Caco-2 (cell line): ENCODE measurements around the gene BMERB1. TPM values are rescaled to one million over a fixed set of nuclear protein-coding genes. Genes with fewer than 3 reads are reported as not detected.

Experiments used
- BruUV-seq: library from RNA; stranded (reverse); fragments of 400-500 nt; replicated peaks from 2 replicates; lab custom pipeline; 2021; lab: Mats Ljungman, UMichigan
- CTCF ChIA-PET: fragments of 300-600 bp; sonication (Branson Sonifier 250); formaldehyde crosslinking; loops from one replicate; lab custom pipeline; 2022; ENCODE audit warnings: antibody characterized with exemption; lab: Charles Lee
- POLR2A ChIA-PET: fragments of 300-600 bp; sonication (Branson Sonifier 250); formaldehyde crosslinking; loops from one replicate; lab custom pipeline; 2022; ENCODE audit warnings: antibody characterized with exemption; lab: Charles Lee
- DNase-seq, 2 experiments: peaks; one replicate each; pipeline versions ENCODE4 v3.0.0 to v3.0.0-alpha.2; 2020 to 2022
- H3K27me3 ChIP-seq: replicated peaks from 2 replicates; pipeline ENCODE4 v1.6.0; 2011; ENCODE audit warnings: low read length; ENCODE audit not compliant: control insufficient read depth, insufficient read depth
- H3K36me3 ChIP-seq: 2 replicates; pipeline ENCODE4 v1.5.1; 2011; ENCODE audit warnings: low read length; ENCODE audit not compliant: control insufficient read depth, insufficient read depth
- H3K4me1 ChIP-seq: fragments of 250-450 bp; sonication (Bioruptor Pico); 2 replicates; pipeline ENCODE4 v1.5.1; 2020; ENCODE audit warnings: mild to moderate bottlenecking
- H3K4me3 ChIP-seq: 2 replicates; pipeline ENCODE4 v1.5.1; 2011; ENCODE audit warnings: low read depth, mild to moderate bottlenecking, control low read depth, low read length
- H3K9me3 ChIP-seq: fragments of 250-450 bp; sonication (Bioruptor Pico); 2 replicates; pipeline ENCODE4 v1.5.1; 2020; ENCODE audit warnings: mild to moderate bottlenecking, moderate library complexity
- H3K27ac Mint-ChIP-seq: one replicate; pipeline ENCODE4 v1.8.0; 2022; ENCODE audit warnings: mixed read lengths; ENCODE audit not compliant: unreplicated experiment
- H3K27me3 Mint-ChIP-seq: one replicate; pipeline ENCODE4 v1.8.0; 2022; ENCODE audit warnings: mixed read lengths; ENCODE audit not compliant: insufficient read depth, unreplicated experiment
- H3K36me3 Mint-ChIP-seq: one replicate; pipeline ENCODE4 v1.8.0; 2022; ENCODE audit warnings: mild to moderate bottlenecking, mixed read lengths; ENCODE audit not compliant: insufficient read depth, unreplicated experiment
- H3K4me1 Mint-ChIP-seq: one replicate; pipeline ENCODE4 v1.8.0; 2022; ENCODE audit warnings: low read depth, mixed read lengths; ENCODE audit not compliant: unreplicated experiment
- H3K4me3 Mint-ChIP-seq: one replicate; pipeline ENCODE4 v1.8.0; 2022; ENCODE audit warnings: mild to moderate bottlenecking, moderate library complexity, mixed read lengths; ENCODE audit not compliant: unreplicated experiment
- H3K9me3 Mint-ChIP-seq: one replicate; pipeline ENCODE4 v1.8.0; 2022; ENCODE audit warnings: mixed read lengths; ENCODE audit not compliant: unreplicated experiment
- CTCF ChIP-seq, 2 experiments: fragments of 200-600 bp in 1 of 2; IDR thresholded peaks; 1 replicate in 1 of 2; 2 replicates in 1 of 2; pipeline versions ENCODE4 v1.5.1 to v1.8.0; 2011 to 2022; ENCODE audit warnings: antibody characterized with exemption in 1 of 2, control low read depth in 1 of 2, inconsistent platforms in 1 of 2, low read depth in 1 of 2, low read length in 1 of 2, mild to moderate bottlenecking in 1 of 2, moderate library complexity in 1 of 2; ENCODE audit not compliant: insufficient read depth in 1 of 2, severe bottlenecking in 1 of 2, unreplicated experiment in 1 of 2
- intact Hi-C: fragments of 100-400 bp; cut with micrococcal nuclease; formaldehyde crosslinking; loops from one replicate; pipeline ENCODE4 v1.10.0; 2022; ENCODE audit not compliant: unreplicated experiment
- total RNA-seq: library from RNA; stranded (reverse); gene quantifications from 2 replicates; pipeline ENCODE4 v1.2.3, GENCODE V29; 2022

Gene BMERB1
- total RNA-seq, 1 experiment from 2014 or later: not detected

DNA sequence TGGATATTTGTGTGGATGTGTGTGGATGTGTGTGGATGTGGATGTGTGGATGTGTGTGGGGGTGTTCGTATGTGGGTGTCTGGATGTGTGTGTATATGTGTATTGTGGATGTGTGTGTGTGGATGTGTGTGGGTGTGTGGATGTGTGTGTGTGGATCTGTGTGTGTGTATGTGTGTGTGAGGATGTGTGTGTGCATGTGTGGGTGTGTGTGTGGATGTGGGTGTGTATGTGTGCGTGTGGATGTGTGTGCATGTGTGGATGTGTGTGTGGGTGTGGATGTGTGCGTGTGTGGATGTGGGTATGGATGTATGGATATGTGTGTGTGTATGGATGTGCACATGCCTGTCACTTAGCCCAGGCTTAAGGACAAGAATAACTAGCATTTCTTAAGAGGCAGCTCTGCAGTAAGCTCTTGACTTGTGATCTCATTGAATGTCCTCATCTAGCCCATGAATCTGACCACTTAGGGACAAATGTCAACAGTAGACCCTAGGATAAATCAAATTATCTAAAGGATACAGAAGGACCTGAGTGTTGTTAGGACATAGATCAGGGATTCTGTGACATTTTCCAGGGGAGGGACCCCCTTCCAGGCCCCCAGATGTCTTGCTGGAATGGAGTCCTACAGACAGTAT lies 83.5 kb downstream of the BMERB1 start:
- no TSS peak for BruUV-seq
- CTCF ChIA-PET: interaction anchor here (0.7 kb wide), 1 partner anchor 33 kb away, joined by 6 read pairs; no protein-coding TSS in a partner anchor

GRCh38 chr16:15518381-15519351 lies 84.3 kb downstream of the BMERB1 start:
- DNase-seq: no peak
- TF ChIP-seq CTCF (IDR thresholded peaks at IDR 0.05; ENCODE audit: insufficient read depth in 1 of 2, low read depth in 1 of 2, low read length in 1 of 2, severe bottlenecking in 1 of 2, unreplicated experiment in 1 of 2): no peak
- H3K36me3 Mint-ChIP-seq: no peaks in the 10 kb centered on the region
- Histone ChIP-seq H3K9me3 (no peaks in the 10 kb centered on the region), H3K4me3 (no peak overlapping the region), H3K4me1 (no peaks in the 10 kb centered on the region), H3K27me3 (no peaks in the 10 kb centered on the region), H3K36me3 (no peaks in the 10 kb centered on the region)
- intact Hi-C loops: no loop called here
- POLR2A ChIA-PET: no interaction called here
- CTCF ChIA-PET: interaction anchor here (0.7 kb wide), 1 partner anchor 32 kb away, joined by 6 read pairs; no protein-coding TSS in a partner anchor
- no peak overlapping the region for H3K4me3 Mint-ChIP-seq
- no TSS peak for BruUV-seq
- H3K9me3 Mint-ChIP-seq: no peaks in the 10 kb centered on the region
- no peak overlapping the region for H3K27ac Mint-ChIP-seq
- no peaks in the 10 kb centered on the region for H3K4me1 Mint-ChIP-seq
- H3K27me3 Mint-ChIP-seq: no peaks in the 10 kb centered on the region

More for the DNA sequence above, 83.5 kb downstream of the BMERB1 start:
- H3K9me3 Mint-ChIP-seq: no peaks in the 10 kb centered on the region
- Histone ChIP-seq H3K4me3 (no peak overlapping the region), H3K9me3 (no peaks in the 10 kb centered on the region), H3K27me3 (no peaks in the 10 kb centered on the region), H3K4me1 (no peaks in the 10 kb centered on the region), H3K36me3 (no peaks in the 10 kb centered on the region)
- intact Hi-C loops: no loop called here
- no peak overlapping the region for H3K27ac Mint-ChIP-seq
- POLR2A ChIA-PET: no interaction called here
- no peak for TF ChIP-seq CTCF (IDR thresholded peaks at IDR 0.05; ENCODE audit: insufficient read depth in 1 of 2, low read depth in 1 of 2, low read length in 1 of 2, severe bottlenecking in 1 of 2, unreplicated experiment in 1 of 2)
- H3K4me1 Mint-ChIP-seq: no peaks in the 10 kb centered on the region
- H3K36me3 Mint-ChIP-seq: no peaks in the 10 kb centered on the region
- no peaks in the 10 kb centered on the region for H3K27me3 Mint-ChIP-seq
- no peak for DNase-seq
- H3K4me3 Mint-ChIP-seq: no peak overlapping the region

GRCh38 chr16:15519790-15520189 lies 85.4 kb downstream of the BMERB1 start:
- ChIA-PET POLR2A (no interaction called here), CTCF (no interaction called here)
- Histone ChIP-seq H3K9me3 (no peaks in the 10 kb centered on the region), H3K36me3 (no peaks in the 10 kb centered on the region), H3K4me1 (no peaks in the 10 kb centered on the region), H3K27me3 (no peaks in the 10 kb centered on the region), H3K4me3 (no peak overlapping the region)
- Mint-ChIP-seq H3K27me3 (peaks cover 2% of the 10 kb centered on the region), H3K4me1 (no peaks in the 10 kb centered on the region), H3K9me3 (no peaks in the 10 kb centered on the region), H3K4me3 (no peak overlapping the region), H3K27ac (no peak overlapping the region), H3K36me3 (no peaks in the 10 kb centered on the region)
- no peak for DNase-seq
- no peak for TF ChIP-seq CTCF (IDR thresholded peaks at IDR 0.05; ENCODE audit: insufficient read depth in 1 of 2, low read depth in 1 of 2, low read length in 1 of 2, severe bottlenecking in 1 of 2, unreplicated experiment in 1 of 2)
- intact Hi-C loops: no loop called here
- no TSS peak for BruUV-seq
